Measurements from ENCODE around the gene MYH3. TPM values are rescaled to one million over a fixed set of nuclear protein-coding genes. Genes with fewer than 3 reads are reported as not detected.

Gene MYH3
- total RNA-seq, 1 donor: 0.45 TPM

- TF ChIP-seq, protein P1, sequence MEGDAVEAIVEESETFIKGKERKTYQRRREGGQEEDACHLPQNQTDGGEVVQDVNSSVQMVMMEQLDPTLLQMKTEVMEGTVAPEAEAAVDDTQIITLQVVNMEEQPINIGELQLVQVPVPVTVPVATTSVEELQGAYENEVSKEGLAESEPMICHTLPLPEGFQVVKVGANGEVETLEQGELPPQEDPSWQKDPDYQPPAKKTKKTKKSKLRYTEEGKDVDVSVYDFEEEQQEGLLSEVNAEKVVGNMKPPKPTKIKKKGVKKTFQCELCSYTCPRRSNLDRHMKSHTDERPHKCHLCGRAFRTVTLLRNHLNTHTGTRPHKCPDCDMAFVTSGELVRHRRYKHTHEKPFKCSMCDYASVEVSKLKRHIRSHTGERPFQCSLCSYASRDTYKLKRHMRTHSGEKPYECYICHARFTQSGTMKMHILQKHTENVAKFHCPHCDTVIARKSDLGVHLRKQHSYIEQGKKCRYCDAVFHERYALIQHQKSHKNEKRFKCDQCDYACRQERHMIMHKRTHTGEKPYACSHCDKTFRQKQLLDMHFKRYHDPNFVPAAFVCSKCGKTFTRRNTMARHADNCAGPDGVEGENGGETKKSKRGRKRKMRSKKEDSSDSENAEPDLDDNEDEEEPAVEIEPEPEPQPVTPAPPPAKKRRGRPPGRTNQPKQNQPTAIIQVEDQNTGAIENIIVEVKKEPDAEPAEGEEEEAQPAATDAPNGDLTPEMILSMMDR (IDR thresholded peaks at IDR 0.05; ENCODE audit: insufficient read depth, low read length): no peak
- no peak overlapping the region for H3K4me3 ChIP-seq (ENCODE audit: low read depth, low read length)
- DNase-seq (ENCODE audit: low read depth): no peak
These were observed 48.9 kb downstream of the MYH3 start for GRCh38 chr17:10608244-10608643.

DNA sequence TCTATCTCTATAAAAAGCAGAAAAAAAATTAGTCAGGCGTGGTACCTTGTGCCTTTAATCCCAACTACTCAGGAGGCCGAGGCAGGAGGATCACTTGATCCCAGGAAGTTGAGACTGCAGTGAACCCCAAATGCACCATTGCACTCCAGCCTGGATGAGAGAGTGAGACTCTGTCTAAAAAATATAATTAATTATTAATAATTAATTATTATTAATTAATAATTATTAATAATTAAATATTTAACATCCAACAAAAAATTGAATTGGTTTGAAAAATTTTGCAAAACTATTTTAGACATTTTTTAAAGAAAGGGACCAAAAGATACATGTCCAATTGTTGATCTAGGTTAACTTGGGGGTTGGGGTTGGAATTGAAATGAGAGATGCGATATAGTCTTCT lies 51.0 kb downstream of the MYH3 start:
- H3K4me3 ChIP-seq (ENCODE audit: low read depth, low read length): no peak overlapping the region
- TF ChIP-seq, protein P1 (IDR thresholded peaks at IDR 0.05; ENCODE audit: insufficient read depth, low read length): no peak
- no peak for DNase-seq (ENCODE audit: low read depth)

DNA sequence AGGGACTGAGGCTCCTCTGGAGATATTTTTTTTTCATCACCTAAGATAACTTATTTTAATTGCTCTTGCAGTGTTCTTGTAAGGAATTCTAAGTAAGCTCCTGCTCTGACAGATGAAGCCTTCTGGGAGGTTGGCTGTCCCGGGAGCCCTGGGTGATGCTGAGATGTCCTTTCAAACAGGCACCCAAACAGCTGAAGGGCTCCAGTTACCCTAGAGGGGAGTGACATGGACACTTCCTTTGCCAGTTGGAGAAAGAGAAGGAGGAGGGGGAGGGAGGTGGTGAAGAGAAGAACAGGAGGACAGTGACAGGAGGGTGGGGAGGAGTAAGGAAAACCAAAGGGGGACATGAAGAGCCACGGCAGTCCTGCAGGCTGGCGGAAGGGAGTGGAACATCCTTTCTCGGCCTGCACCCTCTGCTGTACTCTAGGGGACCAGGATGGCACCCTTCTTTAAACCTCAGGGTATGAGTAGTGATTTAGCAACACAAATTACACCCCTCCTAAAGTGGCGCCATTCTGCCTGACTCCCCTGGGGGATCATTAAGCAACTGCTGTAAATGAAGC lies 51.8 kb downstream of the MYH3 start:
- no peak overlapping the region for H3K4me3 ChIP-seq (ENCODE audit: low read depth, low read length)
- no peak for DNase-seq (ENCODE audit: low read depth)
- TF ChIP-seq, protein P1 (IDR thresholded peaks at IDR 0.05; ENCODE audit: insufficient read depth, low read length): no peak

GRCh38 chr17:10604521-10604920 lies 52.6 kb downstream of the MYH3 start:
- H3K4me3 ChIP-seq (ENCODE audit: low read depth, low read length): no peak overlapping the region
- TF ChIP-seq, protein P1 (IDR thresholded peaks at IDR 0.05; ENCODE audit: insufficient read depth, low read length): no peak
- no peak for DNase-seq (ENCODE audit: low read depth)

DNA sequence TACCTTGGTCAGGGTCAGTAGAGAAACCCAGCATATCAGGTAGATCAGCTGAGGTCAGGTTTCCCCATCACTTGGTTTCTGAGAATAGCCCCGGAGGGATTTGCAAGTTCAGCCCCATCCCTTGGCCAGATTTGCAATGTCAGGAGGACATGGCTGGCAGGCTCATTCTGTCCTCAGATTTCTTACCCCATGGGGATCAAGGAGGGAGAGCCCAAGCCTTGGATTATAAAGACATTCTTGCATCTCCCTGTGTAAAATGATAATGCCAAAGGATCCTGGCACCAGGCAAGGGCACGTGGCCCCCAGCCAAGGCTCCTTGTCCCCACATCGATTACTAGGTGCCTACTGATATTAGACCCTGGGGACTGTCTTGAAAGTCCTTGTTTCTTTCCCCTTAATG lies 53.2 kb downstream of the MYH3 start:
- DNase-seq (ENCODE audit: low read depth): no peak
- TF ChIP-seq, protein P1 (IDR thresholded peaks at IDR 0.05; ENCODE audit: insufficient read depth, low read length): no peak
- H3K4me3 ChIP-seq (ENCODE audit: low read depth, low read length): no peak overlapping the region

DNA sequence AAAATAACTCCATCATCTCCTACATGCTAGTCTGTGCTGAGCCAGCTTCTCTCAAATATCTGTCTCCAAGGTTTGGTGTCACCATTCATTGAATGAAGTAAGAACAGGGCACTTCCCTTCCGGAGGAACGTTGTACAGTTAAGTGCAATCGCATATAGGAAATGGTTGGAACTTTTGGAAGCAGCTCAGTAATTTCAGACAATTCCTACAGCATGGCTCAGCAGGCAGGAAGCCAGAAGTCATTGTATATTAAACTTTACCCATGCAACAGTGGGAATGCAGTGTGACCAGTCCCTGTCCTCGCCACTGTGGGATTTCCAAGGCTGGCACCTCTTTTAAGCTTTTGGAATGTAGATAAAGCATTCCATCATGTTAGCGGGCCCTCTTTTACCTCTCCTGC lies 56.5 kb downstream of the MYH3 start:
- no peak overlapping the region for H3K4me3 ChIP-seq (ENCODE audit: low read depth, low read length)
- DNase-seq (ENCODE audit: low read depth): peak; percentile 65
- TF ChIP-seq, protein P1 (IDR thresholded peaks at IDR 0.05; ENCODE audit: insufficient read depth, low read length): no peak

- no peak for DNase-seq (ENCODE audit: low read depth)
- H3K4me3 ChIP-seq (ENCODE audit: low read depth, low read length): no peak overlapping the region
- TF ChIP-seq, protein P1 (IDR thresholded peaks at IDR 0.05; ENCODE audit: insufficient read depth, low read length): no peak
These were observed 58.5 kb downstream of the MYH3 start for GRCh38 chr17:10598621-10599020.

All from fibroblast of the aortic adventitia (primary cell).